Hematopoietic multipotent progenitor cell treated with erythropoietin and hydrocortisone succinate and interleukin-3 and kit ligand, for 15 days (in vitro differentiated cells): ENCODE data around the gene AGAP1.
"Not testable (repeated sequence)": the region's sequence is repeated elsewhere in the genome, so short reads cannot be mapped to it uniquely, and the experiment has no call there.

Experiments
- DNase-seq: peaks from one replicate; pipeline ENCODE4 v3.0.0-alpha.2; 2015; ENCODE audit warnings: low spot score

Gene AGAP1

GRCh38 chr2:236130349-236130998 is 636.6 kb downstream of the AGAP1 start:
- no peak for DNase-seq

- DNase-seq, result no peak
Measured at GRCh38 chr2:236131073-236131692, 637.3 kb downstream of the AGAP1 start.

- no peak for DNase-seq
Measured at GRCh38 chr2:236133410-236134012, 639.7 kb downstream of the AGAP1 start.

GRCh38 chr2:236136538-236136937 is 642.7 kb downstream of the AGAP1 start:
- no peak for DNase-seq

- no peak for DNase-seq
Measured at GRCh38 chr2:236137066-236137465, 643.2 kb downstream of the AGAP1 start.

- not testable (repeated sequence) for DNase-seq
Measured at GRCh38 chr2:236141616-236142015, 647.8 kb downstream of the AGAP1 start.

GRCh38 chr2:236143811-236144210 is 650.0 kb downstream of the AGAP1 start:
- DNase-seq, result no peak

- no peak for DNase-seq
Measured at GRCh38 chr2:236146436-236146835, 652.6 kb downstream of the AGAP1 start.

GRCh38 chr2:236155406-236155805 is 661.6 kb downstream of the AGAP1 start:
- no peak for DNase-seq

- DNase-seq, result no peak
Measured at GRCh38 chr2:236156095-236156859, 662.4 kb downstream of the AGAP1 start.

- no peak for DNase-seq
Measured at GRCh38 chr2:236156860-236157194, 663.0 kb downstream of the AGAP1 start.

- DNase-seq, result no peak
Measured at GRCh38 chr2:236157366-236157765, 663.5 kb downstream of the AGAP1 start.

GRCh38 chr2:236157815-236158498 is 664.1 kb downstream of the AGAP1 start:
- no peak for DNase-seq

- no peak for DNase-seq
Measured at GRCh38 chr2:236158969-236159777, 665.3 kb downstream of the AGAP1 start.

- no peak for DNase-seq
Measured at GRCh38 chr2:236159778-236160170, 665.9 kb downstream of the AGAP1 start.

GRCh38 chr2:236160366-236161081 is 666.7 kb downstream of the AGAP1 start:
- DNase-seq, result no peak

- no peak for DNase-seq
Measured at GRCh38 chr2:236161082-236161462, 667.2 kb downstream of the AGAP1 start.

GRCh38 chr2:236161531-236161930 is 667.7 kb downstream of the AGAP1 start:
- DNase-seq, result no peak

- DNase-seq, result no peak
Measured at GRCh38 chr2:236162031-236162845, 668.4 kb downstream of the AGAP1 start.

- DNase-seq, result no peak
Measured at GRCh38 chr2:236162882-236163470, 669.1 kb downstream of the AGAP1 start.
